Keratinocyte (primary cell): Measurements from ENCODE around the gene LRRC37B. TPM values are rescaled to one million over a fixed set of nuclear protein-coding genes. Genes with fewer than 3 reads are reported as not detected.
"Not testable (repeated sequence)": the region's sequence is repeated elsewhere in the genome, so short reads cannot be mapped to it uniquely, and the experiment has no call there.

Experiments used
- DNase-seq: peaks from one replicate; pipeline ENCODE4 v3.0.0-alpha.2; 2011; ENCODE audit warnings: low read depth, missing footprints, low spot score
- FAIRE-seq: peaks from 2 replicates; lab custom pipeline; 2011; peaks lifted over from hg19 to GRCh38; lab: Jason Lieb, UNC
- H2AFZ ChIP-seq: 2 replicates; pipeline ENCODE4 v1.6.0; 2012; ENCODE audit warnings: low read length, control low read depth, inconsistent platforms; ENCODE audit not compliant: control insufficient read depth
- H3K27ac ChIP-seq: 2 replicates; pipeline ENCODE4 v1.5.1; 2011; ENCODE audit warnings: low read length; ENCODE audit not compliant: control insufficient read depth, insufficient read depth
- H3K27me3 ChIP-seq: 3 replicates; pipeline ENCODE4 v1.6.0; 2011; ENCODE audit warnings: low read length; ENCODE audit not compliant: control insufficient read depth, insufficient read depth; ENCODE audit errors: extremely low read depth
- H3K36me3 ChIP-seq, 2 experiments: 2 replicates in 1 of 2; 3 replicates in 1 of 2; pipeline ENCODE4 v1.5.1; 2011; ENCODE audit warnings: low read length in 2 of 2, mild to moderate bottlenecking in 1 of 2; ENCODE audit not compliant: control insufficient read depth in 2 of 2, insufficient read depth in 2 of 2; ENCODE audit errors: extremely low read depth in 1 of 2
- H3K4me1 ChIP-seq: 3 replicates; pipeline ENCODE4 v1.5.1; 2011; ENCODE audit warnings: low read length; ENCODE audit not compliant: control insufficient read depth, insufficient read depth; ENCODE audit errors: extremely low read depth
- H3K4me2 ChIP-seq: 3 replicates; pipeline ENCODE4 v1.6.0; 2011; ENCODE audit warnings: low read depth, low read length; ENCODE audit not compliant: control insufficient read depth, insufficient read depth; ENCODE audit errors: extremely low read depth
- H3K4me3 ChIP-seq, 3 experiments: fragments of 200-600 bp in 1 of 3; sonication (generic) in 1 of 3; 2 replicates in 2 of 3; 3 replicates in 1 of 3; pipeline ENCODE4 v1.5.1; 2011 to 2016; ENCODE audit warnings: low read length in 3 of 3, mild to moderate bottlenecking in 3 of 3, control low read depth in 2 of 3, inconsistent platforms in 1 of 3, low read depth in 1 of 3, mixed read lengths in 1 of 3, mixed run types in 1 of 3, moderate library complexity in 1 of 3; ENCODE audit not compliant: control insufficient read depth in 2 of 3, insufficient read depth in 2 of 3; ENCODE audit errors: extremely low read depth in 1 of 3
- H3K79me2 ChIP-seq: 2 replicates; pipeline ENCODE4 v1.6.0; 2012; ENCODE audit warnings: low read length; ENCODE audit not compliant: control insufficient read depth, insufficient read depth
- H3K9ac ChIP-seq: 3 replicates; pipeline ENCODE4 v1.6.0; 2011; ENCODE audit warnings: low read length; ENCODE audit not compliant: control insufficient read depth, insufficient read depth; ENCODE audit errors: extremely low read depth
- H3K9me1 ChIP-seq: 3 replicates; pipeline ENCODE4 v1.6.0; 2011; ENCODE audit warnings: low read length; ENCODE audit not compliant: control insufficient read depth, insufficient read depth; ENCODE audit errors: extremely low read depth
- H3K9me3 ChIP-seq: 2 replicates; pipeline ENCODE4 v1.5.1; 2012; ENCODE audit warnings: low read depth, low read length; ENCODE audit not compliant: control insufficient read depth
- H4K20me1 ChIP-seq: 3 replicates; pipeline ENCODE4 v1.6.0; 2011; ENCODE audit warnings: low read length; ENCODE audit not compliant: control insufficient read depth, insufficient read depth; ENCODE audit errors: extremely low read depth
- CTCF ChIP-seq, 3 experiments: IDR thresholded peaks in 1 of 3; conservative IDR thresholded peaks in 1 of 3; optimal IDR thresholded peaks in 1 of 3; 2 replicates in 2 of 3; 3 replicates in 1 of 3; pipeline versions ENCODE3 to v1.5.1; 2011; ENCODE audit warnings: low read length in 3 of 3, mild to moderate bottlenecking in 3 of 3, moderate library complexity in 2 of 3, control low read depth in 1 of 3, inconsistent platforms in 1 of 3; ENCODE audit not compliant: insufficient read depth in 2 of 3; ENCODE audit errors: extremely low read depth in 1 of 3
- EZH2 ChIP-seq: IDR thresholded peaks from one replicate; pipeline ENCODE4 v1.6.1; 2012; ENCODE audit warnings: inconsistent platforms, mild to moderate bottlenecking, low read length, moderate library complexity
- dilution Hi-C: fragments of 300-500 bp; cut with MboI; formaldehyde crosslinking; loops from one replicate; pipeline ENCODE4 v1.7.0; 2020; ENCODE audit warnings: low sequenced_read_pairs; ENCODE audit not compliant: extremely low pct_ligation_motif_present
- polyA minus RNA-seq, 3 experiments: library from RNA; depleted of rRNA, polyadenylated mRNA; stranded (reverse); fragments of >200 nt; gene quantifications; 1 replicate in 1 of 3; 2 replicates in 1 of 3; 3 replicates in 1 of 3; pipeline ENCODE4 v1.2.3, GENCODE V29; 2011
- polyA plus RNA-seq, 5 experiments: library from polyadenylated mRNA; depleted of rRNA in 3 of 5; stranded (reverse) in 3 of 5; stranded (forward) in 1 of 5; unstranded in 1 of 5; fragments of >200 nt; gene quantifications; 1 replicate in 1 of 5; 2 replicates in 3 of 5; 3 replicates in 1 of 5; pipeline versions ENCODE4 v1.2.1 to v1.2.3, GENCODE V29; 2011 to 2012; ENCODE audit warnings: missing spikeins in 2 of 5, low read depth in 1 of 5, low replicate concordance in 1 of 5

The LRRC37B gene
- polyA plus RNA-seq (5.0 to 9.9 TPM (median 6.9 TPM) in 3 replicates), polyA minus RNA-seq (2.8 to 13.8 TPM (median 13.4 TPM) in 3 replicates)
- polyA plus RNA-seq (2011; ENCODE audit: low read depth) = 36.5 TPM
- polyA plus RNA-seq (2011; cell fraction: cytosol; rRNA removed) = 2.7 and 5.8 TPM in 2 replicates
- polyA plus RNA-seq (2011; cell fraction: nucleus; rRNA removed) = 16.2 and 18.2 TPM in 2 replicates
- 4.6 and 12.7 TPM in 2 replicates for polyA plus RNA-seq (2012; ENCODE audit: low replicate concordance)
- polyA minus RNA-seq (2011; cell fraction: cytosol; rRNA and poly(A)+ RNA removed) = not detected
- 14.0 and 17.9 TPM in 2 replicates for polyA minus RNA-seq (2011; cell fraction: nucleus; rRNA and poly(A)+ RNA removed)

GRCh38 chr17:32006957-32007462, at the start of gene LRRC37B:
LRRC37B (plus strand) TSS chr17:32007383; CDS start chr17:32021393, 14,010 bp downstream.
- dilution Hi-C loops = no loop called here
- DNase-seq = no peak

GRCh38 chr17:31964131-31964530, 43.1 kb upstream of the LRRC37B start:
- DNase-seq, H3K27me3 ChIP-seq, H3K9me3 ChIP-seq, H3K4me2 ChIP-seq, H3K9me1 ChIP-seq, H3K9ac ChIP-seq, H3K27ac ChIP-seq, H3K4me3 ChIP-seq, H3K36me3 ChIP-seq, H2AFZ ChIP-seq, H4K20me1 ChIP-seq, dilution Hi-C loops, H3K4me1 ChIP-seq, FAIRE-seq: not testable (repeated sequence)
- H3K79me2 ChIP-seq = peaks cover 12% of the 10 kb centered on the region

More at GRCh38 chr17:32006957-32007462, at the start of gene LRRC37B:
- Histone ChIP-seq H3K27me3 (no peaks in the 10 kb centered on the region), H3K4me1 (no peaks in the 10 kb centered on the region), H3K9ac (peak within 1 kb of the TSS; percentile 81), H3K4me3 (peak within 1 kb of the TSS; percentile 71 to 90 (median 79)), H3K27ac (peak within 1 kb of the TSS; percentile 55), H3K9me3 (no peaks in the 10 kb centered on the region), H2AFZ (peak within 1 kb of the TSS; percentile 92), H3K9me1 (no peaks in the 10 kb centered on the region), H3K79me2 (peaks cover 12% of the 10 kb centered on the region), H3K4me2 (peak within 1 kb of the TSS; percentile 80), H4K20me1 (no peaks in the 10 kb centered on the region), H3K36me3 (no peaks in the 10 kb centered on the region)
- FAIRE-seq = no peak
- no peak for TF ChIP-seq EZH2
- TF ChIP-seq CTCF (optimal IDR thresholded peaks at IDR 0.05 in 1 of 3, IDR thresholded peaks at IDR 0.05 in 1 of 3, conservative IDR thresholded peaks at IDR 0.05 in 1 of 3; ENCODE audit: extremely low read depth in 1 of 3, insufficient read depth in 2 of 3, low read length in 3 of 3) = peak; percentile 61 to 88 (median 87)
